NT2/D1 (cell line): ENCODE data around the gene NEUROD4.

Source experiments
- SUZ12 ChIP-seq: IDR thresholded peaks from 2 replicates; pipeline ENCODE4 v1.6.1; 2011; ENCODE audit not compliant: insufficient read length, insufficient read depth; ENCODE audit errors: extremely low read depth
- YY1 ChIP-seq: IDR thresholded peaks from 2 replicates; pipeline ENCODE4 v1.6.1; 2011; ENCODE audit not compliant: insufficient read length, insufficient read depth
- ZNF274 ChIP-seq: IDR thresholded peaks from 2 replicates; pipeline ENCODE4 v1.6.1; 2011; ENCODE audit warnings: mild to moderate bottlenecking, low read depth, low read length

DNA sequence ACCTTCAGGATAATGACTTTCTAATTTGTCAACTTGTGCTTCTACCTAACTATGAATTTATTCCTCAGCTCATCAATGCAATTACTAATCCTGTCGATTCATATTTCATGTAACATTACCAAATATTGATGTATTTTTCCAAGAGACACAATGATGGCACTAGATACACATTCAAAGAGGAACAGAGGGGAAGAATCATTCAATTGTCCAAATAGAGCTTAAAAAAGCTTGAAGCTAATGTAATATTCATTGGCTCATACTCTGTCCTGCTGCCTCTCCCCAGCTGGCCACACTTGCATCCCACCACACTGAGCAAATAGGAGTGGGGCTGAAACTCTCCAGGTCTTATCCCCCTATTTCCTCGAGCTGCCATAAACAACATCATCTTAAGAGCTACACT is 44.5 kb upstream of the NEUROD4 start:
- TF ChIP-seq YY1 (no peak), ZNF274 (no peak), SUZ12 (no peak)
